GM19438 (cell line): ENCODE measurements around the gene PLA2G5.

Experiments used
- ATAC-seq: cut with Tn5 transposase; IDR thresholded peaks from one replicate; pipeline ENCODE4 v1.9.1; 2021; ENCODE audit warnings: low read depth; ENCODE audit not compliant: unreplicated experiment

Gene PLA2G5

GRCh38 chr1:20063861-20064292 lies 6.1 kb upstream of the PLA2G5 start:
- ATAC-seq, result no peak

- ATAC-seq, result no peak
Observed at GRCh38 chr1:20068722-20069121, 1.3 kb upstream of the PLA2G5 start.

- no peak for ATAC-seq
Observed at GRCh38 chr1:20070357-20070756, 363 bp downstream of the PLA2G5 start.

GRCh38 chr1:20071416-20071815 lies 1.4 kb downstream of the PLA2G5 start:
- ATAC-seq, result no peak

GRCh38 chr1:20072771-20073170 lies 2.8 kb downstream of the PLA2G5 start:
- no peak for ATAC-seq

- ATAC-seq, result no peak
Observed at GRCh38 chr1:20073256-20073655, 3.3 kb downstream of the PLA2G5 start.

GRCh38 chr1:20074055-20074724 lies 4.2 kb downstream of the PLA2G5 start:
- ATAC-seq, result no peak

GRCh38 chr1:20074725-20075171 lies 4.8 kb downstream of the PLA2G5 start:
- no peak for ATAC-seq

- no peak for ATAC-seq
Observed at GRCh38 chr1:20075345-20075744, 5.4 kb downstream of the PLA2G5 start.

GRCh38 chr1:20076223-20076622 lies 6.2 kb downstream of the PLA2G5 start:
- ATAC-seq, result no peak

GRCh38 chr1:20076710-20077461 lies 6.9 kb downstream of the PLA2G5 start:
- ATAC-seq, result no peak

- ATAC-seq, result no peak
Observed at GRCh38 chr1:20078171-20078651, 8.2 kb downstream of the PLA2G5 start.

GRCh38 chr1:20078711-20079110 lies 8.7 kb downstream of the PLA2G5 start:
- no peak for ATAC-seq

GRCh38 chr1:20079661-20080305 lies 9.8 kb downstream of the PLA2G5 start:
- ATAC-seq, result no peak

GRCh38 chr1:20080441-20081352 lies 10.7 kb downstream of the PLA2G5 start:
- ATAC-seq, result no peak

- no peak for ATAC-seq
Observed at GRCh38 chr1:20081353-20081810, 11.4 kb downstream of the PLA2G5 start.

- ATAC-seq, result no peak
Observed at GRCh38 chr1:20082772-20083171, 12.8 kb downstream of the PLA2G5 start.

- no peak for ATAC-seq
Observed at GRCh38 chr1:20083178-20083944, 13.4 kb downstream of the PLA2G5 start.

- no peak for ATAC-seq
Observed at GRCh38 chr1:20086800-20087199, 16.8 kb downstream of the PLA2G5 start.

- ATAC-seq, result no peak
Observed at GRCh38 chr1:20087668-20088067, 17.7 kb downstream of the PLA2G5 start.
